ENCODE results near the gene MYEOV. TPM values are rescaled to one million over a fixed set of nuclear protein-coding genes. Genes with fewer than 3 reads are reported as not detected.

Gene MYEOV
- total RNA-seq, 1 experiment from 2014 or later = 0.22 TPM

- no peak overlapping the region for H2AFZ ChIP-seq (ENCODE audit: low read length)
- no peaks in the 10 kb centered on the region for H3K27me3 ChIP-seq (ENCODE audit: insufficient read depth, low read length)
- no peaks in the 10 kb centered on the region for H3K23me2 ChIP-seq (ENCODE audit: insufficient read length, low read depth, low read length, poor library complexity, severe bottlenecking)
- no peak overlapping the region for H4K91ac ChIP-seq (ENCODE audit: insufficient read length, low read depth, low read length)
- H2BK120ac ChIP-seq (ENCODE audit: low read depth, low read length, poor library complexity, severe bottlenecking) = no peak overlapping the region
- no peak overlapping the region for H3K4ac ChIP-seq (ENCODE audit: low read depth, low read length)
- H2BK5ac ChIP-seq (ENCODE audit: insufficient read length, low read length) = no peak overlapping the region
- no peak overlapping the region for H2BK12ac ChIP-seq (ENCODE audit: insufficient read length, low read depth, low read length)
- H3K56ac ChIP-seq (ENCODE audit: insufficient read length, low read depth, low read length) = no peak overlapping the region
- no peak overlapping the region for H2BK15ac ChIP-seq (ENCODE audit: low read depth, low read length)
- no peak overlapping the region for H2AK5ac ChIP-seq (ENCODE audit: insufficient read length, low read length)
- DNase-seq = no peak
- H3T11ph ChIP-seq (ENCODE audit: low read length) = no peak overlapping the region
- H3K4me1 ChIP-seq (ENCODE audit: insufficient read depth, low read length) = no peaks in the 10 kb centered on the region
- H4K5ac ChIP-seq (ENCODE audit: insufficient read length, low read depth, low read length) = no peak overlapping the region
- peaks cover 9% of the 10 kb centered on the region for H3K27me3 Mint-ChIP-seq (ENCODE audit: low read depth)
- H3K27ac ChIP-seq (ENCODE audit: insufficient read length, low read depth, low read length) = no peak overlapping the region
- H3K79me1 ChIP-seq (ENCODE audit: insufficient read depth, low read depth, low read length, poor library complexity, severe bottlenecking) = no peaks in the 10 kb centered on the region
- H4K20me1 ChIP-seq (ENCODE audit: control insufficient read depth, insufficient read depth, insufficient read length) = peaks cover 2% of the 10 kb centered on the region
- H3K4me3 Mint-ChIP-seq = no peak overlapping the region
- H3K27ac Mint-ChIP-seq = no peak overlapping the region
- no peak overlapping the region for H3K9ac ChIP-seq (ENCODE audit: extremely low read depth, insufficient read length, low read length)
- no peak overlapping the region for H2BK20ac ChIP-seq (ENCODE audit: low read depth, low read length, poor library complexity, severe bottlenecking)
- no peak overlapping the region for H3K18ac ChIP-seq (ENCODE audit: insufficient read length, low read depth, low read length)
- 100% methylated on average over 2 of the region's 11 CpGs for WGBS (ENCODE audit: extremely low coverage, insufficient read length, low lambda C conversion rate)
- H3K36me3 Mint-ChIP-seq (ENCODE audit: insufficient read depth in 1 of 3, low read depth in 3 of 3) = no peaks in the 10 kb centered on the region
- no peak overlapping the region for H3K4me2 ChIP-seq (ENCODE audit: insufficient read depth, insufficient read length, low read length)
- peaks cover 5 to 6% of the 10 kb centered on the region in 2 experiments; a peak in 3 of 4 replicates for H3K4me1 Mint-ChIP-seq
- no peak overlapping the region for H3K14ac ChIP-seq (ENCODE audit: insufficient read depth, low read length)
- H4K8ac ChIP-seq (replicated peaks; ENCODE audit: insufficient read length, low read depth, low read length) = no peak overlapping the region
- H3K79me2 ChIP-seq (ENCODE audit: insufficient read depth, low read length) = no peaks in the 10 kb centered on the region
- H3K9me3 ChIP-seq (ENCODE audit: control insufficient read depth, low read depth, low read length) = no peaks in the 10 kb centered on the region
- TF ChIP-seq CTCF (conservative IDR thresholded peaks at IDR 0.05) = no peak
- H3K23ac ChIP-seq (ENCODE audit: insufficient read length, low read depth, low read length) = no peak overlapping the region
- no peaks in the 10 kb centered on the region for H3K9me3 Mint-ChIP-seq
Observed at GRCh38 chr11:69300120-69301060, 6.4 kb downstream of the MYEOV start.

All from H9 (cell line).